HG03432 (cell line): ENCODE measurements around the gene ALPK3.

ENCODE experiments used
- ATAC-seq: cut with Tn5 transposase; IDR thresholded peaks from one replicate; pipeline ENCODE4 v1.9.1; 2021; ENCODE audit warnings: mild to moderate bottlenecking, moderate library complexity; ENCODE audit not compliant: unreplicated experiment

Gene ALPK3

DNA sequence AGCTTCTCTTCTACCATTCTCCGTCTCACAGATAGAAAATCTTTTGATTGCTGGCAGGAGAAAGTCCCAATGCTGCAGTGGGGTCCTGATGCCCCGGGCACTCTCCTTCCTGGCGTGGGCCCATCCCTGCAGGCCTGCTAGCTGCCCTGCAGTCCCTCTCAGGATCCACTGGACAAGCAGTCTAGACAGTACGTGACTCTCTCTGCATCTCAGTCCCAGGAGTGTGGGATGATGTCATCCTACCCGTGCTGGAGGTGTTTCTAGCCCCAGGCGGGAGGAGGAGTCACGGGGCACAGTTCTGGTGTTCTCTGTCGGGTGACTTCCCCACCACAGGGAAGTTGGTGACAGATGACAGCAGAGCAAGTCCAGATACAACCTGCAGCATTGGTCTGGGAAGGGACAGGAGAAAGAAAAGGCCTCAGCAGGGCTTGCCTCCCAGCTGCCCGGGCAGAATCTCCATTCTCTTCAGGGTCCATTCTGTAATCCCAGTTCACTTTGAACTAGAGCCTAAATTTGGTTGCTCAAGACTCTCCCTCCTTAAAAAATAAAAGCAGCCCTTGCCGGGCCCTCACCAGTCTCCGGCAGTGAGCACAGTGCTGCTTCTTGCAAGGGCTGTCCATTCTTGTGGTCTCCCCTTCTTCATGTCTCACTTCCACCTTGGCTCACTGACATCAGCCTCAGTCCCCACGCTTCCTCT is 97.9 kb downstream of the ALPK3 start:
- ATAC-seq = peak; percentile 97

- ATAC-seq = no peak
Observed at GRCh38 chr15:84915606-84915958, 98.4 kb downstream of the ALPK3 start.

DNA sequence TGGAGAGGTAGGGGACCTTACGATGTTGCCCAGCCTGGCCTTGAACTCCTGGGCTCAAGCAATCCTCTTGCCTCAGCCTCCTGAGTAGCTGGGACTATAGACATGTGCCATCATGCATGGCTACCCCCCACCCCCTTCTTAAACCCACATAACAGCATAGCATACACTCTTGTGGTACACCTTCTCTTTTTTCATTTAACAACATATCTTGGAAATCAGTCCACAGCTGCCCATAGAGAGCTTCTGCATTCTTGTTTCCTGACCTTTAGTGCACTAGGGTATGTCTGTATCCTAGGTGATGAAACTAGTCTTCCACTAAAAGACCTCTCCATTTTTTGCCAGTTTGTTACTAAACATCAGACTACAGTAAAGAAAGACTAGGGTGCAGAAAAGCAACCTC is 100.3 kb downstream of the ALPK3 start:
- no peak for ATAC-seq

DNA sequence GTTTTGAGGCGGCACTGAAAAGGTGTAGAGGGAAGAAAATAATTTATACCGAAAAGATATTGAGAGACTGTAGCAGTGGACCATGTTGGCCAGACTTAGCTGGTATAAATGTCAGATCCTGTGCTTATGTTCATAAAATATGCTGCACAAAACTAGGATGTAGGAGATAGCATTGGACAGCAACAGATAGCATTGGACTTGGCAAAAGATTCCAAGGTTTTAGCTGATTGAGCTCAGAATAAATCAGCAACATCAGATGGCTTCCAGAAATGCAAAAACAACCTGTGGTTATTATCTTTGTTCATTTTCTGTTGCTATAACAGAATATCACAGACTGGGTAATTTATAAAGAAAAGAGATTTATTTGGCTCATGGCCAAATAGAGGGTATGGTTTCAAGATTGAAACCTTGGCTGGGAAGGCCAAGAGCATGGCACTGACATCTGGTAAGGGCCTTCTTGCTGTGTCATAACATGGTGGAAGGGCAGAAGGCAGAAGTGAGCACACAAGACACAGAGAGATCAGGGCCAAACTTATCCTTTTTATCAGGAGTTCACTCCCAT is 102.0 kb downstream of the ALPK3 start:
- no peak for ATAC-seq

- no peak for ATAC-seq
Observed at GRCh38 chr15:84921121-84921520, 104.0 kb downstream of the ALPK3 start.

- ATAC-seq = no peak
Observed at GRCh38 chr15:84922530-84922929, 105.4 kb downstream of the ALPK3 start.
